Measurements from ENCODE around the gene EIF4E1B.

Gene EIF4E1B

DNA sequence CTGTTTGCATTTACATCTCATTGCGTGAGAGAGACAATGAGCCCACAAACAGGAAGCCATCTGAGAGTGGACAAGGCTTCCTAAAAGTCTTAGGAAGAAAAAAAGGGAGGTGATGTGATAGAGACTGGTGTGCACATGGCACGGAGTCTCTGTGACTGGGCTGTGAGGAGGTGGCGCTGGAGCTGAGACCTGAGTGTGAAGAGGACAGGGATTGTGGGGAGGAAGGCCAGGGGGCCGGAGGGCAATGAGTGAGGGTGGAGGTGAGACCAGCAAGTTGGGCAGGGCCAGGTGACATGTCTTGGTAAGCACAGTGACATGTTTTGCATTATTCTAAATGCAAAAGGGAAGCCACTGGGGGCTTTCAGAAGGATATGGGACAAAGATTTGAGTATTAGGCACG, 61.9 kb downstream of the EIF4E1B start:
- ATAC-seq, result no peak
- peaks cover 76% of the 10 kb centered on the region for H3K27me3 Mint-ChIP-seq
- H3K27ac Mint-ChIP-seq, result no peak overlapping the region
- H3K4me3 Mint-ChIP-seq, result no peak overlapping the region
- no peaks in the 10 kb centered on the region for H3K9me3 Mint-ChIP-seq
- H3K36me3 Mint-ChIP-seq, result no peaks in the 10 kb centered on the region
- no peaks in the 10 kb centered on the region for H3K4me1 Mint-ChIP-seq

GRCh38 chr5:176692839-176693476, 62.5 kb downstream of the EIF4E1B start:
- Mint-ChIP-seq H3K9me3 (no peaks in the 10 kb centered on the region), H3K4me1 (no peaks in the 10 kb centered on the region), H3K27ac (no peak overlapping the region), H3K4me3 (no peak overlapping the region), H3K36me3 (no peaks in the 10 kb centered on the region), H3K27me3 (peaks cover 83% of the 10 kb centered on the region)
- ATAC-seq, result no peak

DNA sequence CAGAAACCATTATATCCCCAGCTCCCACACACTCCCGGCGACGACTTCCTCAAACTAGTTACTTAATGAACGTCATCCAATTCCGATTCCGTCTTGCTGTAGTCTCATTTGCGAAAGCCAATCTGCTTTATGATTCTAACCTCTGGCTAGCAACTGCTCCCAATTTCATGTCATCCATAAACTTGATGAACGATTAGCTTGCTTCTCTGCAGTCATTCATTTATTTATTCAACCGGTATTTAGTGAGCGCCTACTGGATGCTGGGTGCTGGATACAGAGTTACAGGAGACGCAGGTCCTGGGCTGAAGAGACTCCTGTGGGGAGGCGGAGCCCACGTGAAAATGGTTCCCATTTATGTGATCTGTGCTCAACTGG, 63.0 kb downstream of the EIF4E1B start:
- Mint-ChIP-seq H3K27ac (no peak overlapping the region), H3K27me3 (peaks cover 88% of the 10 kb centered on the region), H3K36me3 (no peaks in the 10 kb centered on the region), H3K4me1 (no peaks in the 10 kb centered on the region), H3K9me3 (no peaks in the 10 kb centered on the region), H3K4me3 (no peak overlapping the region)
- ATAC-seq, result no peak

DNA sequence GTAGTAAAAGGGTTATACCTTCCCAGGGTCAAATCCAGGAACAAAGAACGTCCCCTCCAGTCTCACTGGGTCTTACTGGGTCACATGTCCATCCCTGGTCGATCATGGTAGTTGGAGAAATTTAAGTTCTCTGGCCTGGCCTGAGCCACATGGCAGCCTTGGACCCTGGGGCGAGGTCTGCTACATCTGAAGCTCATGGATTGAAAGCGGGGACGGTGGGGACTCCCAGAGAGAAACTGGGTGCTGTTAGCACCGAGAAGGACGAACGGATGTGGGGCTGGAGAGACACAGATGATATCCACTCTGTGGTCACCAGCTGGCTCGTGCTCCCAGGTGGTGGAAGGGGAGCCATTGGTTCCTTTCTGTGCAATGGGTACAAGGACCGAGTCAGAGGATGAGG, 63.7 kb downstream of the EIF4E1B start:
- Mint-ChIP-seq H3K36me3 (no peaks in the 10 kb centered on the region), H3K27me3 (peaks cover 95% of the 10 kb centered on the region), H3K9me3 (no peaks in the 10 kb centered on the region), H3K27ac (no peak overlapping the region), H3K4me1 (no peaks in the 10 kb centered on the region), H3K4me3 (no peak overlapping the region)
- ATAC-seq, result no peak

- ATAC-seq, result no peak
- no peaks in the 10 kb centered on the region for H3K36me3 Mint-ChIP-seq
- no peak overlapping the region for H3K27ac Mint-ChIP-seq
- H3K27me3 Mint-ChIP-seq, result peaks cover 92% of the 10 kb centered on the region
- H3K9me3 Mint-ChIP-seq, result no peaks in the 10 kb centered on the region
- H3K4me1 Mint-ChIP-seq, result no peaks in the 10 kb centered on the region
- H3K4me3 Mint-ChIP-seq, result no peak overlapping the region
These were observed 64.2 kb downstream of the EIF4E1B start for GRCh38 chr5:176694631-176695030.

- ATAC-seq, result no peak
- Mint-ChIP-seq H3K9me3 (no peaks in the 10 kb centered on the region), H3K27ac (no peak overlapping the region), H3K36me3 (no peaks in the 10 kb centered on the region), H3K4me1 (no peaks in the 10 kb centered on the region), H3K4me3 (no peak overlapping the region), H3K27me3 (peaks cover 92% of the 10 kb centered on the region)
These were observed 64.6 kb downstream of the EIF4E1B start for GRCh38 chr5:176695073-176695472.

Measured in stimulated activated memory B cell treated with anti-CD40 and anti-IgM and Interleukin-4, amounts not matched to agents 10 μg/mL and 1 μg/mL and 100 μg/mL, for 72 hours (primary cell).